Endothelial cell of umbilical vein (primary cell): ENCODE measurements around the gene TEKT5. TPM values are rescaled to one million over a fixed set of nuclear protein-coding genes. Genes with fewer than 3 reads are reported as not detected.

Experiments used
- BruUV-seq: library from RNA; stranded (reverse); fragments of 400-500 nt; replicated peaks from 2 replicates; lab custom pipeline; 2021; lab: Mats Ljungman, UMichigan
- CTCF ChIA-PET: fragments of 300-600, 350-600 bp; sonication (Branson Sonifier 250); formaldehyde crosslinking; loops from one replicate; lab custom pipeline; 2021; ENCODE audit warnings: antibody characterized with exemption, inconsistent platforms; lab: Charles Lee
- POLR2A ChIA-PET: fragments of 300-600, 350-600 bp; sonication (Branson Sonifier 250); formaldehyde crosslinking; loops from one replicate; lab custom pipeline; 2021; ENCODE audit warnings: antibody characterized with exemption, inconsistent platforms; lab: Charles Lee
- DNase-seq: peaks from one replicate; pipeline ENCODE4 v3.0.0-alpha.2; 2011; ENCODE audit warnings: low read depth, low spot score
- FAIRE-seq: peaks from 2 replicates; lab custom pipeline; 2011; peaks lifted over from hg19 to GRCh38; lab: Jason Lieb, UNC
- H2AFZ ChIP-seq: 2 replicates; pipeline ENCODE4 v1.6.0; 2012; ENCODE audit warnings: low read depth, low read length, control low read depth, inconsistent platforms
- H3K27ac ChIP-seq: 2 replicates; pipeline ENCODE4 v1.5.1; 2011; ENCODE audit warnings: low read depth, mild to moderate bottlenecking, control low read depth, low read length, moderate library complexity; ENCODE audit not compliant: insufficient read depth
- H3K27me3 ChIP-seq, 2 experiments: 2 replicates each; pipeline versions ENCODE4 v1.6.0 to v1.6.1; 2011; ENCODE audit warnings: low read length in 2 of 2, mixed read lengths in 1 of 2; ENCODE audit not compliant: control insufficient read depth in 2 of 2, insufficient read depth in 2 of 2
- H3K36me3 ChIP-seq, 2 experiments: 2 replicates in 1 of 2; 3 replicates in 1 of 2; pipeline ENCODE4 v1.5.1; 2011; ENCODE audit warnings: low read length in 2 of 2, mild to moderate bottlenecking in 1 of 2, moderate library complexity in 1 of 2; ENCODE audit not compliant: control insufficient read depth in 2 of 2, insufficient read depth in 2 of 2; ENCODE audit errors: extremely low read depth in 1 of 2
- H3K4me1 ChIP-seq: 3 replicates; pipeline ENCODE4 v1.5.1; 2011; ENCODE audit warnings: mild to moderate bottlenecking, low read length; ENCODE audit not compliant: control insufficient read depth, insufficient read depth; ENCODE audit errors: extremely low read depth
- H3K4me2 ChIP-seq: 2 replicates; pipeline ENCODE4 v1.6.1; 2011; ENCODE audit warnings: low read length, control low read depth, mixed read lengths; ENCODE audit not compliant: insufficient read depth
- H3K4me3 ChIP-seq, 3 experiments: fragments of 200-600 bp in 1 of 3; sonication (generic), shearing (Covaris generic) in 1 of 3; replicated peaks in 1 of 3; 2 replicates each; pipeline ENCODE4 v1.5.1; 2011 to 2016; ENCODE audit warnings: control low read depth in 3 of 3, low read length in 3 of 3, mild to moderate bottlenecking in 2 of 3, inconsistent platforms in 1 of 3, low read depth in 1 of 3, moderate library complexity in 1 of 3; ENCODE audit not compliant: insufficient read depth in 1 of 3
- H3K79me2 ChIP-seq: 2 replicates; pipeline ENCODE4 v1.6.0; 2012; ENCODE audit warnings: low read length, inconsistent platforms; ENCODE audit not compliant: control insufficient read depth, insufficient read depth
- H3K9ac ChIP-seq: replicated peaks from 2 replicates; pipeline ENCODE3; 2011; ENCODE audit warnings: low read length, control low read depth; ENCODE audit not compliant: insufficient read depth; ENCODE audit errors: extremely low read depth
- H3K9me1 ChIP-seq: replicated peaks from 3 replicates; pipeline ENCODE4 v1.6.0; 2011; ENCODE audit warnings: mild to moderate bottlenecking, low read length; ENCODE audit not compliant: control insufficient read depth, insufficient read depth; ENCODE audit errors: extremely low read depth
- H3K9me3 ChIP-seq: replicated peaks from 2 replicates; pipeline ENCODE4 v1.5.1; 2012; ENCODE audit warnings: low read length, inconsistent platforms; ENCODE audit not compliant: control insufficient read depth, insufficient read depth
- H4K20me1 ChIP-seq: replicated peaks from 2 replicates; pipeline ENCODE3; 2011; ENCODE audit warnings: mild to moderate bottlenecking, low read length; ENCODE audit not compliant: control insufficient read depth, insufficient read depth; ENCODE audit errors: extremely low read depth
- CTCF ChIP-seq, 2 donors: IDR thresholded peaks; 1 replicate in 1 of 2; 2 replicates in 1 of 2; pipeline ENCODE4 v1.5.1; 2011; ENCODE audit warnings: low read length in 2 of 2, mild to moderate bottlenecking in 2 of 2, moderate library complexity in 2 of 2, control low read depth in 1 of 2, inconsistent platforms in 1 of 2, low read depth in 1 of 2; ENCODE audit not compliant: insufficient read depth in 1 of 2; ENCODE audit errors: extremely low read depth in 1 of 2
- EZH2 ChIP-seq: IDR thresholded peaks from 2 replicates; pipeline ENCODE4 v1.6.1; 2012; ENCODE audit warnings: borderline replicate concordance, low read depth, mild to moderate bottlenecking, moderate library complexity, low read length, inconsistent platforms; ENCODE audit not compliant: severe bottlenecking
- FOS ChIP-seq: IDR thresholded peaks from 2 replicates; pipeline ENCODE4 v1.6.1; 2011; ENCODE audit warnings: mild to moderate bottlenecking, low read length, moderate library complexity, borderline replicate concordance; ENCODE audit not compliant: insufficient read depth
- GATA2 ChIP-seq: IDR thresholded peaks from 2 replicates; pipeline ENCODE4 v1.7.0; 2011; ENCODE audit warnings: low read depth, mild to moderate bottlenecking, moderate library complexity, mixed read lengths, low read length; ENCODE audit not compliant: insufficient read length, insufficient read depth
- JUN ChIP-seq: IDR thresholded peaks from 2 replicates; pipeline ENCODE4 v1.6.1; 2011; ENCODE audit warnings: borderline replicate concordance, low read depth; ENCODE audit not compliant: insufficient read length, insufficient read depth
- MAX ChIP-seq: IDR thresholded peaks from 2 replicates; pipeline ENCODE4 v1.6.1; 2011; ENCODE audit not compliant: insufficient read depth, insufficient read length
- MYC ChIP-seq: IDR thresholded peaks from one replicate; pipeline ENCODE4 v1.6.1; 2011; ENCODE audit warnings: mild to moderate bottlenecking, low read depth, low read length
- POLR2A ChIP-seq: IDR thresholded peaks from 2 replicates; pipeline ENCODE4 v1.6.1; 2012; ENCODE audit warnings: low read depth, mild to moderate bottlenecking, control low read depth, low read length
- POLR2AphosphoS5 ChIP-seq: IDR thresholded peaks from 2 replicates; pipeline ENCODE4 v1.6.1; 2012; ENCODE audit warnings: low read depth, mild to moderate bottlenecking, control low read depth, low read length, moderate library complexity; ENCODE audit not compliant: insufficient read depth
- dilution Hi-C: fragments of 300-500 bp; cut with MboI; formaldehyde crosslinking; loops from one replicate; pipeline ENCODE4 v1.15.0; 2019; ENCODE audit warnings: low sequenced_read_pairs; ENCODE audit not compliant: extremely low pct_ligation_motif_present
- intact Hi-C: fragments of 100-400 bp; cut with micrococcal nuclease; formaldehyde crosslinking; loops from one replicate; pipeline ENCODE4 v1.10.0; 2022
- polyA plus RNA-seq, 4 experiments: library from polyadenylated mRNA; depleted of rRNA in 3 of 4; stranded (reverse) in 3 of 4; unstranded in 1 of 4; fragments of >200 nt; gene quantifications; 2 replicates each; pipeline versions ENCODE4 v1.2.1 to v1.2.3, GENCODE V29; 2011 to 2012; ENCODE audit warnings: missing spikeins in 1 of 4
- total RNA-seq: library from RNA; stranded (reverse); gene quantifications from 2 replicates; pipeline ENCODE4 v1.2.3, GENCODE V29; 2021

The TEKT5 gene
- total and polyA plus RNA-seq, 2 donors (not counting 3 experiments of a cell fraction or from before 2014, with no cell fraction given) = not detected

DNA sequence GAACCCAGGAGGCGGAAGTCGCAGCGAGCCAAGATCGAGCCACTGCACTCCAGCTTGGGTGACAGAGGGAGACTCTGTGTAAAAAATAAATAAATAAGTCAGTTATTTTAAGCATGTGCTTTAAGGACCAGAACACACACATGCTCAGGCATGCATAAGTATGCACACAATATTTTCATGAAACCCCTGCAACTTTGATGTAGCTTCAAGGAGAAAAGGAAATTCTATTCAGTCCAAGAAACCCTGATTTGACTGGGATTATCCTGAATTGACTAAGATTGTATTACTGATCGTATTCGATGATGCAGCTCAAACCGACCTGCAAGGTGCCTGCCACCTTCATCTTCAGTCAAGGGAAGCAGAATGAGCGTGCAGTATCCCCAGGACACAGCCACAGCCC is 841 bp downstream of the TEKT5 start:
- BruUV-seq = no TSS peak

More for the DNA sequence above, 841 bp downstream of the TEKT5 start:
- CTCF ChIA-PET = no interaction called here
- no peaks in the 10 kb centered on the region for H3K79me2 ChIP-seq
- intact Hi-C loops (no loop called here), dilution Hi-C loops (no loop called here)
- no peaks in the 10 kb centered on the region for H3K9me1 ChIP-seq
- no peaks in the 10 kb centered on the region for H4K20me1 ChIP-seq
- no peaks in the 10 kb centered on the region for H3K36me3 ChIP-seq
- TF ChIP-seq MAX (no peak), POLR2A (no peak), JUN (no peak), FOS (no peak), MYC (no peak), CTCF (IDR thresholded peaks at IDR 0.05; ENCODE audit: extremely low read depth in 1 of 2, insufficient read depth in 1 of 2, low read depth in 1 of 2, low read length in 2 of 2) (no peak), EZH2 (no peak), GATA2 (no peak), POLR2AphosphoS5 (no peak)
- no peak for DNase-seq
- FAIRE-seq = no peak
- H3K27ac ChIP-seq = no peak overlapping the region
- POLR2A ChIA-PET = no interaction called here
- no peaks in the 10 kb centered on the region for H3K4me1 ChIP-seq
- no peaks in the 10 kb centered on the region for H3K9me3 ChIP-seq
- no peak overlapping the region for H3K4me3 ChIP-seq
- no peak overlapping the region for H3K9ac ChIP-seq
- H2AFZ ChIP-seq = no peak overlapping the region
- H3K27me3 ChIP-seq = no peaks in the 10 kb centered on the region
- H3K4me2 ChIP-seq = no peak overlapping the region
